HL-60 (cell line): Measurements from ENCODE around the gene TRUB1.

Experiments
- CTCF ChIP-seq: IDR thresholded peaks from one replicate; pipeline ENCODE4 v1.5.1; 2011; ENCODE audit warnings: low read length, control low read depth, inconsistent platforms; ENCODE audit not compliant: insufficient read depth
- POLR2AphosphoS5 ChIP-seq: IDR thresholded peaks from 2 replicates; pipeline ENCODE4 v1.6.1; 2012; ENCODE audit warnings: low read depth
- REST ChIP-seq: IDR thresholded peaks from 2 replicates; pipeline ENCODE4 v1.6.1; 2012; ENCODE audit warnings: low read depth; ENCODE audit not compliant: insufficient replicate concordance

GRCh38 chr10:114897593-114897992, 40.4 kb upstream of the TRUB1 start:
- TF ChIP-seq CTCF = no peak
- no peak for TF ChIP-seq POLR2AphosphoS5
- no peak for TF ChIP-seq REST
